H1 (cell line): Measurements from ENCODE around the gene UBAC1.

ENCODE experiments used
- CEBPB ChIP-seq: IDR thresholded peaks from 2 replicates; pipeline ENCODE4 v1.6.1; 2012; ENCODE audit warnings: low read depth, low read length
- CHD2 ChIP-seq: IDR thresholded peaks from 2 replicates; pipeline ENCODE4 v1.6.1; 2012; ENCODE audit warnings: low read length, improper control_type of control experiment
- CTCF ChIP-seq, 3 experiments: IDR thresholded peaks; 1 replicate in 2 of 3; 2 replicates in 1 of 3; pipeline versions ENCODE4 v1.5.1 to v1.6.1; 2011; ENCODE audit warnings: low read length in 3 of 3, mild to moderate bottlenecking in 3 of 3, inconsistent platforms in 2 of 3, low read depth in 1 of 3, moderate library complexity in 1 of 3; ENCODE audit not compliant: insufficient read depth in 1 of 3; ENCODE audit errors: control extremely low read depth in 1 of 3
- EZH2 ChIP-seq: fragments of 200-600 bp; sonication (generic); IDR thresholded peaks from 2 replicates; pipeline ENCODE4 v1.7.1; 2012; ENCODE audit warnings: low read depth, mild to moderate bottlenecking, moderate library complexity, low read length, inconsistent platforms; ENCODE audit not compliant: severe bottlenecking
- POLR2A ChIP-seq, 2 experiments: IDR thresholded peaks; 1 replicate in 1 of 2; 2 replicates in 1 of 2; pipeline ENCODE4 v1.6.1; 2011; ENCODE audit warnings: low read depth in 2 of 2, low read length in 2 of 2, mild to moderate bottlenecking in 2 of 2; ENCODE audit errors: control extremely low read depth in 1 of 2
- POLR2AphosphoS5 ChIP-seq: IDR thresholded peaks from 2 replicates; pipeline ENCODE4 v1.6.1; 2011; ENCODE audit warnings: low read depth, low read length
- SAP30 ChIP-seq: fragments of 300-600 bp; sonication (generic); IDR thresholded peaks from 2 replicates; pipeline ENCODE4 v1.7.1; 2012; ENCODE audit warnings: low read length, moderate library complexity, mild to moderate bottlenecking, inconsistent platforms; ENCODE audit not compliant: insufficient read depth, insufficient replicate concordance
- SP4 ChIP-seq: IDR thresholded peaks from 2 replicates; pipeline ENCODE4 v1.6.1; 2012; ENCODE audit warnings: low read length, inconsistent platforms

GRCh38 chr9:135968083-135968476, 6.9 kb upstream of the UBAC1 start:
- no peak for TF ChIP-seq CTCF (IDR thresholded peaks at IDR 0.05; ENCODE audit: control extremely low read depth in 1 of 3, insufficient read depth in 1 of 3, low read depth in 1 of 3, low read length in 3 of 3)
- TF ChIP-seq EZH2, result no peak
- TF ChIP-seq SP4, result no peak
- no peak for TF ChIP-seq POLR2AphosphoS5
- TF ChIP-seq POLR2A (IDR thresholded peaks at IDR 0.05; ENCODE audit: control extremely low read depth in 1 of 2, low read depth in 2 of 2, low read length in 2 of 2), result no peak
- TF ChIP-seq CEBPB, result no peak
- no peak for TF ChIP-seq CHD2
- TF ChIP-seq SAP30, result no peak
